Left forelimb (tissue), 1 donor: ENCODE measurements around the gene PLA2R1.

Experiments
- DNase-seq: peaks from one replicate; pipeline ENCODE4 v3.0.0-alpha.2; 2018; ENCODE audit warnings: low spot score

The PLA2R1 gene

GRCh38 chr2:159895258-159896065 is 167.0 kb downstream of the PLA2R1 start:
- no peak for DNase-seq

- DNase-seq = no peak
Observed at GRCh38 chr2:159894145-159894838, 168.1 kb downstream of the PLA2R1 start.

- no peak for DNase-seq
Observed at GRCh38 chr2:159892990-159893810, 169.2 kb downstream of the PLA2R1 start.

GRCh38 chr2:159891917-159892730 is 170.3 kb downstream of the PLA2R1 start:
- no peak for DNase-seq

GRCh38 chr2:159891267-159891588 is 171.2 kb downstream of the PLA2R1 start:
- no peak for DNase-seq

GRCh38 chr2:159890551-159891266 is 171.7 kb downstream of the PLA2R1 start:
- DNase-seq = no peak

GRCh38 chr2:159882130-159882745 is 180.2 kb downstream of the PLA2R1 start:
- DNase-seq = no peak
